NCI-H446 treated with DMSO at 0.1 percent for 48 hours (cell line): ENCODE measurements around the gene TTLL10.

Experiments used
- DNase-seq: peaks from one replicate; lab custom pipeline; 2025; lab: John Stamatoyannopoulos, UW

Gene TTLL10

GRCh38 chr1:1206966-1207531 is 33.4 kb downstream of the TTLL10 start:
- no peak for DNase-seq

GRCh38 chr1:1207571-1207892 is 33.9 kb downstream of the TTLL10 start:
- no peak for DNase-seq

DNA sequence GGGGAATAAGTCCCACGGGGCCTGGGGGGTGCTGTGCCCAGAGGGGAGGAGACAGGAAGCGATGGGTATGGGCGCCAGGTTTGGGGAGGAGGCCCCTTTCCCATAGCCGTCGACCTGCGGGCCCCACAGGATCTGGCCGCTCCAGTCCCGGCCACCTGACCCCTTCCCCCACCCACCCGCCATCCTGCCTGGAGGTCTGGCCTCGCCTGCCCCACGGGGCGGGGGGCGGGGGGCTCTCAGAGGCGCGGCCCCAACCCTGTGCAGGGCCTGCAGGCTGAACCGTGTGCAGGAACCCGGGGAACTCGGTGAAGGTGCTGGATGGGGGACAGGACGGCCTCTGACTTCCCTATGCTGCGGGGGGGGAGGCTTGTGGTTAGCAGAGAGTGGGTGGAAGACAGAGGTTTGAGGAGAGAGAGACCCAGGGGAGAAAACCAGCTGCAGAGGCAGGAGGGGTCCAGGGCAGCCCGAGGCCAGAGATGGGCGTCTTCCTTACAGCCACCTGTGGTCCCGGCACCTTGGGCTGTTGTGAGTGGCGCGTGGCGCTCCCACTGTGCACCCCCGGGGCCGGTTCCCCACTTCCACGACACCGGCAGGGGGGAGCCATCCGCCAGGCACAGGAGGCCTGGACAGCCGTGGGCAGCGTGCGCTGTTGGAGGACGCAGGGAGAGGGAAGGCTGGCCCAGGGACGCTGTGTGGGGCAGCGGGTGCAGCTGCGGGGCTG is 35.2 kb downstream of the TTLL10 start:
- DNase-seq = no peak

DNA sequence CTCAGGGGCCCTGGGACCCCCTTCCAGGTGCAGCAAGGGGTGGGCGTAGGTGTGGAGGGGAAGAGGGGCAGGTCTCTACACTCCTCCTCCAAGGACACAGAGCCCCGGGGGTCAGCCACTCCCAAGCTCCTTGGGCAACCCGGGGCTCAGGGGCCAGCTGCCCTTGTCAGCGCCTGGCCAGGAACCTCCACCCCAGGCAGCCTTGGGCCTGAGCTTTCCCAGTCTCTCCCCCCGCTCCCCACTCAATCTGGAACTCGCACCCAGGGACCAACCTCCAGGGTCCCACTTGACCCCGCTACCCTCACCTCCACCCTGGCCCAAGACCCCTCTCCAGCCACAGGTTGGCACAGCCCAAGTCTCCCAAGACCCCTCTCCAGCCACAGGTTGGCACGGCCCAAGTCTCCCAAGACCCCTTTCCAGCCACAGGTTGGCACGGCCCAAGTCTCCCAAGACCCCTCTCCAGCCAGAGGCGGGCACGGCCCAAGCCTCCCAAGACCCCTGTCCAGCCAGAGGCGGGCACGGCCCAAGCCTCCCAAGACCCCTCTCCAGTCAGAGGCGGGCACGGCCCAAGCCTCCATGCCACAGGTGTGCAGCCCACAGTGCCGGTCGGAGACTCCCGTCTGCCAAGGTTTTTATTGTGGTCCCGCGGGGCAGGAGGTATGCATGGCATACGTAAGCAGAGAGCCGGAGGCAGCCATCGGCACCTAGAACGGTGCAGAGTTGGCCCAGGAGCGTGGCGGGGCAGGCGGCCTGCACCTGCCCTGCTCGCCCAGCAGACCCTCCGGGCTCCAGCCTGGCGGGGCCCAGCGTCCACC is 37.3 kb downstream of the TTLL10 start:
- DNase-seq = no peak

DNA sequence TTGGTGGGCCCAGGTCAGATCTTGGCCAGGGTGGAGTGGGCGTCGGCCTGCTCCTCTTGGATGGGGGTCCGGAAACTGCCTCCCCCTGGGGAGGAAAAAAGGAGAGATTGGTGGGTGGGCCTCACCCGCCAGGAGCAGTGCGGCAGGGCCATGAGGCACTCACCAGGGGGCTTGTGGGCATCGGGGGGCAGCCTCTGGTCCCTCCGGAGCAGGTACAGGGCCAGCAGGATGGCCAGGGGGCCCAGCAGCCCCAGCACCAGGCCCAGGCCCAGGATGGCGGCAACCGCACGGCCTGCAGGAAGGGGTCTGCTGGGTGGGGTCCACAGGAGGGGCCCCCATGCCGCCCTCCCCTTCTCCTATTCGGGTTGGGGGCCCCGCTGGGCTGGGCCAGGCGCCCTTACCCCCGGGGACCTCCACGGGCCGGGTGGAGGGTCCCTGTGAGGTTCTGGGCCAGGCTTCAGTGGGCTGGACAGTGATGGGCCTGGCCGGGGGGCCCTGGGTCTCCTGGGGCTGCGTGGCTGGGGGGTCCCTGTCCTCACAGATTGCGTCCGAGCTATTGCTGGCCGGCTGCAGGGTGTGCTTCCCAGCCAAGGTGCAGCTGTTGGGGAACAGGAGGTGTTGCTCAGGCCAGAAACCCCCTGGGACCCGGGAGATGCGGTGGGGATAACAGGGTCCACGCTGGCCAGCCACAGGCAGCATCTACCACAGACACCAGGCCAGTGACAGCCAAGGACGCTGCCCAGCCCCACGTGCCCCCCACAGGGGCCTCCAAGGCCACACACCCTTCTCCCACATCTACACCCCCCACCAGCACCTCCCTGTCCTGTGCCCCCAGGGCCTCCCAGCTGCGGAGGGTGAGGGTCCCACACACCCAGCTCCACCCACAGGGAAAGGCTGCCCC is 38.1 kb downstream of the TTLL10 start:
- no peak for DNase-seq

DNA sequence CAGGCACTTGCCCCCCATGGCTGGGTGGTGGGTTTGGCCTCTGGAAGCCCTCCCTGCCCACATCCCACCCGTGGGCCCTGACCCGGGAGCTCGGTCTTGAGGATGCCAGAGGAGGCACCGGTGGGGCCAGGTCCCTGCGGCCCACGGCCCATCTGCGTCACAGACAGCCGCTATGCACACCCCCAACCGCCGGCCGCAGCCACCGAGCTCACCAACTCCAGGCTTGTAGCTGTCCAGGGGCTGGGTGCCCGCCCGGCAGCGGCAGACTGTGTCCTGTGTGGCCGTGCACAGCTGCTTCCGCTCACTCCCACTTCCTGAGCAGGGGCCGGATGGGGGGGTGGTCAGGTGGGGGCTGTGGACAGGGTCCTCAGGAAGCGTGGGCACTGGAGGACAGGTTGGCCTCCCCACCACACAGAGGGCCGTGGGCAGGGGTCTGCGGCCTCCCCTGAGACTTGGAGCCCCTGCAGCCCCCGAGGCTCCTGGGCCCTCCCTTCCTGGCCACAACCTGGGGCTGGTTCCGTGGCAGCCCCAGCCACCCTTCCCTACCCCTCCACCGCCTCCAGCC is 39.2 kb downstream of the TTLL10 start:
- DNase-seq = no peak

DNA sequence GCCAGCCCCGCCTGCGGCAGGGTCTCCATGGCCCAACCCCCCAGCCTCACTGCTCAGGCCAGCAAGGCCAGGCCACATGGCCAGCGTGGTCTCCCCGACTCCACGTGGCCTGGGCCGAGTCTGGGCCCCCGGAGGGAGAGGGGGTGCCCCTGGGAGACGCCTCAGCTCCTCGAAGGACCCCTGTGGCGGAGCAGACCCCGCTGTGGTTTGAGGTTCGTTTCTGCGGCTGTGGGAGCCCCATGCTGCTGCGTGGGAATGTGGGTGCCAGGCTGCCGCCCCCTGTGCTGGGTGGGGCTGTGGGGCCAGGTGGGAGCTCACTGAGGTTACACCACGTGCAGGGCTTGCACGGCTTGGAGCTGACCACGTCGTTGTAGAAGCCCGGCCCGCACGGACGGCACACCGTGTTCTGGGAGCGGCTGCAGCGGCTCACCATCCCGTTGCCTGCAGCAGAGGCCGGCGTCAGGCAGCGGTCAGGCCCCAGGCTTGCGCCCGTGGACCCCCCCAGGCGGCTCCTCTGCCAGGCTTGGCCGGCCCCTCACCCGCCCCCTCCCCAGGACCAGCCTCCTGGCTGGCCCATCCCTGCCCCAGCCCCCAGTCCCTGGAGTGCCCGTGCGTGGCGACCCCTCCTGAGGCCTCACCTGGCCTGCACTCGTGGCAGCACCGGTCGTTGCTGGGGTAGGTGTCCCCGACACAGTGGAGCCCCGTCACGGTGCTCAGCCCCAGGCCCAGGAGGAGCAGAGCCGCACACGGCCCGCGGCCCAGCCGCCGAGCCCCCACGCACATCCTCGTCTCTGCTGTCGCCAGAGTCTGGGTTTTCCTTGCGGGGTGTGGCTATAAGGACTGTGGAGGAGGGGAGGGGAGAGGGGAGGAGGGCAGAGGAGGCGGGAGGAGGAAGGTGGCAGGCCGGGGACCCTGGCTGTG is 39.9 kb downstream of the TTLL10 start, which contains the start of gene TNFRSF4:
TSS of gene TNFRSF4 (minus strand) at position 809 of the 921 bp plus-strand sequence. CDS start at position 783, 26 bp downstream.
- no peak for DNase-seq

GRCh38 chr1:1215080-1215676 is 41.5 kb downstream of the TTLL10 start:
- DNase-seq = no peak

DNA sequence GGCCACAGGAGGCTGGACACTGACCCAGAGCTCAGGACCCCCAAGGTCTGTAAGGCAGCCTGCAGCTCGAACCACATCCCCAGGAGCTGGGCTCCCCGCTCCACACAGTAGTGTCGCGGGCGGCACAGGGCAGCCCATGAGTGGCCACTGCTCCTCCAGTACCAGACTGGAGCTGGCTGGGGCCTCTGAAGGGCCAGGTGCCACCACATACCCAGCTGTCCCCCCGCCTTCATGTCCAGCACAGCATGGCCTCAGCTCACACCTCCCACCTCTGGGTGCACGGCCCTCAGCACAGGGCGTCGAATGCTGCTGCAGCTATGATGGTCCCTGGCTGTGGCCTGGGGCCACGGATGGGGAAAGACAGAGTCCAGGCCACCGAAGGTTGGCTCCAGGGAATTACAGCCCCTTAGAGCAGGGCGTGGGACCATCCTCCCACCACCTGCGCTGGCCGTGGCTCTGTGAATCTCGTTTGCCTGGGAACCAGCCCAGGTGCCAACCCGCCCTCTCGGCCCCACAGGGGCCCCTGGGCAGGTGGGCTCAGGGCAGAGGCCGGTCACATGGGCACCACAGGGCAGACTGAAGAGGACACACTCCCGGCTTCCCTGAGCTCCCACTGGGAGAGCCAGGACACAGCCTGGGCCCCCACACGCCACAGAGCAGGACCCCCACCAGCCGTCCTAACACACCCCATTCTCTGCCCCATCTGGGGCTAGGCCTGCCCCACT is 42.4 kb downstream of the TTLL10 start:
- no peak for DNase-seq

DNA sequence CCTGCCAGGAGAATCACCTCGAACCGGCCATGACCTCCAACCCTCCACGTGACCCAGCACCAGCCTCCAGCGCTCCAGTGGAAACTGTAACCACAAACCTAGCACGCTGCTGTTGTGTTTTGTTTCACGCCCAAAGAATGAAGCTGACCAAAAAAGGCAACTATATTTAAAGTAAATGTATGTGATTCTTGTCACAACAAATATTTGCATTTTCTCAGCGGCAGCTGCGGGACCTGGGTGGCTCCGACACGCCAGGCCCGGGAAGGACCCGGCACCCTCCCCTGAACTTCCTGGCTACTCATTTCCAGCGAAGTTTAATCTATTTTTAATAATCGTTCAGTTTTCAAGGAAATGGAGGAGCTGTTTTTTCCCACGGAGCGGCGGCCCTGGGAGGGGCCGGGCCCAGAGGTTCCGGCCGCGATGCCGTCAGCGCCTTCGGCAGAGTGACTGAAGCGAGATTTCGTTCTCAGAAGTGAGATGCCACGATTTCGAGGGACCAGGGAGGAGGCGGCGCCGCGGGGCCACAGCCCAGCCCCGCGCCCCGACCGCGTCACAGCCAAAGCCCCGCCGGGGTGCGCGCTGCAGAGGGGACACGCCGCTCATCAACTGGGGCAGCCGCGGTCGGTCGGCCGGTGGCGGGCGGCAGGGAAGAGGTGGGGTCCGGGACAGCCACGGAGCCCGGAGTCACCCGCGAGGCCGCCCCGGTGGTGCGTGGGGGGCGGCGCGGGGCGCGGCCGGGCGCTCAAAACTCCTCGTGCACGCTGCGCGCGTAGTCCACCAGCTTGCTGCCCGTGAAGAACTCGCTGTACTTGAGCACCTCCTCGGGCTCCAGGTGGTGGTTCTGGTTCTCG is 43.3 kb downstream of the TTLL10 start:
- DNase-seq = no peak

DNA sequence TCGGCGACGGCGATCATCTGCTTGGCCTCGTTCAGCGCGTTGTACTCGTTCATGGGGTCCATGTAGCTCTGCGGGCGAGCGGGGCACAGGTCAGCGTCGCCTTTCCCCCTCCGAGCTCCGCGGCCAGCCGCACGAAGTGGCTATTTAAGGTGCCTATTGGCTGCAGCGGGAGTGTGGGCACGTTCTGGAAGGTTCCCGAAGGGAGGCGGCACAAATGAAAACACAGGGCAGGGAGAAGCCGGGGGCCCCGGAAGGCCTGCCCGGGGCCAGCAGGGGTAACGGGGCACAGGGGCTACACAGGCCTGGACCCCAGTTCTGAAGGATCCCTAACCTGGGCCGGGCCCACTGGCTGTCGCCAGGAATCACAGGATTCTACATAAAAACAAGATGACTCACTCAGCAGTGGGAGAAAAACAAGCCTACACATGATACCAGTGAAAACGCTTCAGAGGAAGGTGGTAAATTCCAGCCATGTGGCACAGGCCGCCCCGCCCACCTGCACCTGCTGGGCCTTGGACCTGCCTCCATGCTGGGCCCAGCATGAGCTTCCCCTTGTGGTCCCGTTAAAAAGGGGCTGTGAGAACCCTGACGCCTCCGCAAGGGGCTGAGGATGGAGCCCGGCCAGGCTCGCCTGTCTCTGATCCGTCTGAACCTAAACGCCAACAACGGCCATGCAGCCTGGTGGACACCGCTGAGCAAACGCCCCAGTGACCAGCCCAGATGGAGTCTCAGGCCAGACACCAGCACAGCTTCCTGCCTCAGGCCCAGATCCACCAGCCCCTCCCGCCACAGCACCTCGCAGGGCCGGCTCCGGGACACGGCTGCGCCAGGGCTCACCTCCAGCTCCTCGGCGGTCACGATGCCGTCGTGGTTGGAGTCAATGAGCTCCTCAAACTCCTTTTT is 44.2 kb downstream of the TTLL10 start:
- DNase-seq = no peak

DNA sequence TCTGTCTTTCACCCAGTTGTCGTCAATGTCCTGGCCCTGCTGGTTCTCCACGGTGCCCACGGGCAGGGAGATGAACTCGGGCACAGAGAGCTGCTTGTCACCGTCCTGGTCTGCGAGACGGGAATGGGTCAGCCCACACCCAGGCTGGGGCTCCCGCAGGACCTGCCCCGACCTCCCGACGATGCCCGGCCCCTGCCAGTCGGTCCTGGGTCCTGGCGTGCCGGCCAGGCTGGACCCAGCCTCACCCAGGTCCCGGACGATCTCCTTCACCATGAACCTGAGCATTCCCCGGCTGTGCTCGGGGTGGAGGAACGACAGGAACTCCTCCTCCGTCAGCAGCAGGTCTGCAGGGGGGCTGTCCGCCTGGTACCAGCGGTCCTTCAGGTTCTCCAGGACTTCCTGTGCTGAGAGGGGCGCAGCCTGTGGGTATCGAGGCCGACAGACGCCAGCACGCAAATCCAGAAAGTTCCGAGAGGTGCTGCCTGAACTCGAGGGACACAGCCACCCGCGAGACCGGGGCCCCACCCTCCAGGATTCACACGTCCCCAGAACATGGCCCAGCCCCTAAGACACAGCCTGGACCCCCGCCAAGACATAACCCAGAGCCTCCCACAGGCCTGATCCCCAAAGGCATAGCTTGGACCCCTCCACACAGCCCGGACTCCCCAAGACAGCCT is 45.0 kb downstream of the TTLL10 start:
- DNase-seq = no peak

- DNase-seq = no peak
These were observed 45.7 kb downstream of the TTLL10 start for GRCh38 chr1:1219341-1219740.

- DNase-seq = no peak
These were observed 46.5 kb downstream of the TTLL10 start for GRCh38 chr1:1220197-1220596.

DNA sequence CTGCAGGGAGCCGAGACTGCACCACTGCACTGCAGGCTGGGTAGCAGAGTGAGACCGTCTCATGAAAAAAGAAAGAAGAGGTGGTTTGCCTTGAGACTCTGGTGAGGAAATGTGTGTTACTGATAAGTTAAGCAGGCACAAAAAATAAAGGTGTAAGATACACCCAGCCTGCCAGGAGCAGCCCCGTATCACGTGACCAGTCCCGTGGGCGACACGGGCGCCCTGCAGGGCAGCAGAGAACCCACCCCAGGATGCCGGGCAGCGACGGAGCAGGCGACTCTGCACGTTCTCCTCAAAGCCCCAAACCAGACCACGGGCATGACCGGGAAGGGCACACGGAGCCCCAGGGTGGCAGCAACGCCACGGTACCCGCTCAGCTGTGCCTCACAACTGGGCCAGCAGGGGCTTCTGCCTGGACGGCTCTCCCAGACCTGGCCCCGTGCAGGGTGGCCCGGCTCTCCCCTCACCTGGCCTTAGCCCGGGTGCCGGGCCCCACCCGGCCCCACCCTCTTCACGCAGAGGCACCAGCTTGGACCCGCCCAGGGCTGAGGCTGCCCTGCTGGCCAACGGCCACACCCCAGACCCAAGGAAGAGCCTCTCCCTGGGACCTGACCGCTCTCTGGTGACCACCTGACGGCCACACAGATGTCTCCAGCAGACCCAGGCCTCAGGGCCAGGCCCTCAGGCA is 48.4 kb downstream of the TTLL10 start:
- no peak for DNase-seq

DNA sequence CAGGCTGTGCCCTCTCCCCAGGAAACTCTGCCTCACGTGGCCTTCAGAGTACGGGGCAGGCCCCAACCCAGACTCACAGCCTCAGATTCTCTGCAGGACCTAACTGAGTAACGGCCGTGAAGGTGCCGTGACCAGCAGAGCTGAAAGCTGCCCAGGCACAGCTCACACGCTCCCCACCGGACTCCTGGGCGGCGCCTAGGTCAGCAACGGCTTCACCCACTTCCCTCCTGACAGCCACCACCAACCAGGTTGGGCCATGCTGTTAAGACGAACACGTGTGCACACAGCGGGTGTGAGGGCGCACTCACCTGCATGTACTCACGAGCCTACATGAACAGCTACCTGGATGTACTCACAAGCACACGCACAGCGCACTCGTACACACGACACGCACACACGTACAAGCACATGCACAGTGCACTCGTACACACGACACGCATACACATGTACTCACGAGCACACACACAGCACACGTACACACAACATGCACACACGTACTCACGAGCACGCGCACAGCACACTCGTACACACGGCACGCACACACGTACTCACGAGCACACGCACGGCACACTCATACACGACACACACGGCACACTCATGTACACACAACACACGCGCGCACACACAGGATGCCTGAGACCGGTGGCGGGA is 49.0 kb downstream of the TTLL10 start:
- no peak for DNase-seq
